NCI-H146 (cell line): ENCODE results near the gene PRELID2.
A peak's percentile ranks its signal among the peaks of the same experiment; 100 is the strongest.
"Not testable (repeated sequence)": the region's sequence is repeated elsewhere in the genome, so short reads cannot be mapped to it uniquely, and the experiment has no call there.

ENCODE experiments used
- DNase-seq: peaks from one replicate; lab custom pipeline; 2025; lab: John Stamatoyannopoulos, UW

PRELID2 gene

GRCh38 chr5:145834917-145835847, at the start of gene PRELID2:
TSS of gene PRELID2 (minus strand) at chr5:145835342. CDS start at chr5:145835251, 91 bp downstream.
- DNase-seq: peak; percentile 31

DNA sequence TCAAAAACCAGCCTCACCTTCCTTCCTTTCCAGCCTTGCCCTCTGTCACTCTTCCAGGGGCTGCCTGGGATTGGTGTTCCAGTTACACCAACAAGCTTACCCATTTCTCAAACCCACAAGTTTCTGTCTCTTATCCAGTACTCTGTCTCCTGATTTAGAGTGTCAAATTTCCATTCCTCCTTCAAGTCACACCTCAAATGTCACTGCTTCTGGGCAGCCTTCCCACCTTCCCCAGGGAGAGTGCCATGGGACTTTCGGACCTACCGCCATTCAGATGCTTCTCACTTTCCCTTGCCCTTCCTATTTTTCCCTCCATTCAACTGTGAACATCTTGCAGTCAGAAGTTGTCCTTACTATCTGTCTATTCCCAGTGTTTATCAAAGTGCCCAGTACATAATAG, 39.6 kb upstream of the PRELID2 start:
- DNase-seq: no peak

- DNase-seq: no peak
Observed at GRCh38 chr5:145872914-145873313, 37.8 kb upstream of the PRELID2 start, which contains the start of gene GRXCR2. TSS of gene GRXCR2 (minus strand) at chr5:145873014. CDS start at chr5:145872968, 46 bp downstream.

- DNase-seq: no peak
Observed at GRCh38 chr5:145872486-145872885, 37.3 kb upstream of the PRELID2 start.

- DNase-seq: no peak
Observed at GRCh38 chr5:145869753-145870152, 34.6 kb upstream of the PRELID2 start.

DNA sequence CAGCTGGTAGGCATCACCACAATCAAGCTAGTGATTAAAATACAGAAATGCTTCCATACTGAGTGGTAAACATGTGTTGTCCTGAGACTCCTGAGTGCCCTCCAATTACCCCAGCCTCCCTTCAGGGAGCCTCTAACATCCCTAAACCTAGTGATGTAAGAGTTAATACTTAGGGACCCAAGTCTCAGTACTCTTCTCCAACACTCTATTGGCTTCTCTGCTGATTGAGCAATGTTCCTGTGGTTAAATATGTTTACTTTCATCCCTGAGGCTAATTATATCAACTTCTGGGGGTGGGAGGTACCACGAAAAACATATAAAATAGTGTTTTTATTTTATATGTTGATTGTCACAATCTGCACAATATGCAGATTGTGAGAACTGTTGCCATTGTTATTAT, 32.7 kb upstream of the PRELID2 start:
- DNase-seq: no peak

DNA sequence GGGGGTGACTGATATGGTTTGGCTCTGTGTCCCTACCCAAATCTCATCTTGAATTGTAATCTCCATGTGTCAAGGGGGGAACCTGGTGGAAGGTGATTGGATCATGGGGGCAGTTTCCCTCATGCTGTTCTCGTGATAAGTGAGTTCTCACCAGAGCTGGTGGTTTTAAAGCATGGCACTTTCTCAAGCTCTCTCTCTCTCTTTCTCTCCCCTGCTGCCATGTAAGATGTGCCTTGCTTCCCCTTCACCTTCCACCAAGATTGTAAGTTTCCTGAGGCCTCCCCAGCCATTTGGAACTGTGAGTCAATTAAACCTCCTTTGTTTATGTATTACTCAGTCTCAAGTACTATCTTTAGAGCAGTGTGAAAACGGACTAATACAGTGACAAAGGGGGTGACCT, 29.3 kb upstream of the PRELID2 start:
- DNase-seq: not testable (repeated sequence)

DNA sequence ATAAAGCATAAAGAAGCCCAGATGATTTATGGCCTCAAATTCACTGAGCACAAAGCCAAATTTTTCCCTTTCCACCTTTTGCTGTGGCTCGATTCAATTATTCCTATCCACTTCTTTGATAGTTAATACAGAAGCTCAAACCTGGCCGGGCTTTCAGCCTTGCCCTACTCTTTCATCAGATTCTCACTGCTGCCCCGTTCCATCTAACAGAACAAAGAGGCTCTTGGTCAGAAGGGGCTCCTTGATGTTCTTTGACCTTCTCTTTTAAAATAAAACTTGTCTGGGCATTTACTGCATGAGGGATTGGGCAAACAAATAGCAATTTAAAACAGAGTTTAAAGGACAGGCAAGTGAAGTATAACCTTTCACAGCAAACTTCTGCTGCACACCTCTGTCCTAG, 27.9 kb upstream of the PRELID2 start:
- DNase-seq: no peak

DNA sequence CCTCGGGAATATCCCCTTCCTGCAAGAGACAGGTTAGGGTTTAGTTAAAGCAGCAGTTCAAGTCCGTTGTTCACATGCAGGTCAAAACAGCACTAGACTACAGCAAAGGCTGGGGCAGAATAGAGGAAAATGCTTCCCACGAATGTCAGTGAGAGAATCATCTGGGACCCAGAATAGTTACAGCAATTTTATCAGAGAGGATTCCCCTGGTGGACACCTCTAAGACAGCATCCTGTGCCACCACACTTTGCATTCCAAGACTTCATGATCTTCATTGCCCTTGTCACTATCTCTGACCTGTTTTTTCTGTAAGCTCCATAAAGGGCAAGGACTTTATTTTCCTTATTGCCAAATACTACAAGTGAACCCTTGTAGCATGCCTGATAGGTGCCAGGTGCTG, 24.8 kb upstream of the PRELID2 start:
- DNase-seq: no peak

GRCh38 chr5:145859453-145859852, 24.3 kb upstream of the PRELID2 start:
- no peak for DNase-seq

DNA sequence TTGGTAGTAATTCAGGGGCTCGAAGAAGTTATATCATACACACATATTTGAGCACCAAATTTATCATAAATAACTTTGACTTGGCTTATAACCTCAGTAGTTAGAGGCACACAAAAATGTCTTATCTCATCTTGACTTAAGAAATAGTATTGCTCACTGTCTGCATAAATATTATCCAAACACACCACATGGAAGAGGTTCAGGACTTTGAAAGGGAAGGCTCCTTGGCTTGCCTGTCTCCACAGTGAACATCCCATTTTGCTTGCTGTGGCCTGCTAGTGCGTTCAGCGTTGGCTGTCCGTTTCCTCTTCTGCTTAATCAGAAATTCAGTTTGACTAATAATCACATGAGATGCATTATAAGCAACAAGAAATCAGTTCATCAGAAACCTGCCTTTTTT, 23.8 kb upstream of the PRELID2 start:
- no peak for DNase-seq

DNA sequence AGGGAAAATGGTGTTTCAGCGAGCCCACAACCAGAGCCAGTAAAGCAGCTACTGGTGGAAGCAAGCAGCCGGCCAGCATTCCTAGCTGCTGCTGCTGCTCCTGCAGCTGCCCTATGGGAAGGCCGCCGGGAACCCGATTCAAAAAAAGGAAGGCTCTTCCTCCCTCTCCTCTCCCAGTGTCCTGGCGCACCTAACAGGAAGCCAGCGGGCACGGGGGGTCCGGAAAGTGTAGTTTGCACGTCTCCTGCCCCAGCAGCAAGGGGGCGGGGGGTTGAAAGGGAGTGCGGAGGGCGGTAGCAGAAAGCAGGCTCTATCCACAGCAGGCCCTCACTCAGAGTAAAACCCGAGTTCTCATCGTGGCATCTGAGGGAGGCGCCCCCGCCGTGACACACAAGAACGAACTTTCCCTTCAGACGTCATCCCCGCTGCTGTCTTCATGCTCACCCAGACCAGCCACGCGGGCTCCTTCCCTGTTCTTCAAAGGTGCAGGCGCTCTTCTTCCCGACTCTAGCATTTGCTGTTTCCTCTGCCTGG, 21.2 kb upstream of the PRELID2 start:
- DNase-seq: no peak

DNA sequence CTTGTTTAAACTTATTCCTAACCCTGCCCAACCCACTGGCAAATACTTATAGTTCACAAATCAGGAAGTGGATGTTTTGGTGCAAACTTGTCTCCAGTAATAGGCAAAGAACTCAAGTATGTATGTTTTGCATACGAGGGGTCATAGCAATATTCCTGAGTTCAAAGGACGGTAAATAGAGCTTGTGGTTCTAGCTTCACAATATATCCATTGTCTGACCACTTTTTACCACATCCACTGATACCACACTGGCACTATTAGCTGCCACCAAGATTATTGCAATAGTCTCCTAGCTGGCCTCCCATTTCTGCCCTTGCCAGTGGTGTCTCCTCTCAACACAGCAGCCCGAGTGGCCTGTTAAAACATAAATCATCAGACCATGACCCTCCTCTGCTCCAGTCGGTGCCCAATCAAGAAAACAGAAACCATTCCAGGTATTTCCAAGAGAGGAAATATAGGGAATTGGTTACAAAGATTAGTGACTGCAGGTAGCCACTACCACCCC, 20.7 kb upstream of the PRELID2 start:
- DNase-seq: no peak

- no peak for DNase-seq
Observed at GRCh38 chr5:145854651-145855258, 19.6 kb upstream of the PRELID2 start.

DNA sequence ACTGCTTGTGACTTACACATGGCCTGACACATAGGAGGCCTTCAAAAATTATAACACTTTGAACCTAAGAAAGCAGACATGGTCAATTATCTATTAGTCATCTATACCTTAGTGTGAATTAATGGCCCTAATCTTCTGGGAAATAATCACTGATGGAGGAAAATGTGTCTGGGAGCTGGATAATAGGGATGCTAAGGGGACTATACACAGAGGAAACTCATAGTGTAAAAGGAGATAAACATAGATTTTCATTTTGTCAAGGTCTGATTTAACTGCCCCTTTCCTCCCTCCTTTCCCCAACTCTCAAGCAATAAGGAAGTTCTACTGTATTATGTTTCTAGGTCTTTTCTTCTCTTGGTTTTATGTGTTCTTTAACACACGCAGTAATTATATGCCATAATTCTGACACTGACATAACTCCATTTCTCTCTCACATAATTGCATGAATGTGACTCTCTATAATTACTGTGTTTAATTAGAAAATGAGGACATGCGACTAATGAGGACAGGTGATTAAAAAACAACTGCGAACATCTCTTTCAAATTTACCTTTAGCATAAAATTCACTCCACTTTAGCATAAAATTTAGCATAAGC, 18.7 kb upstream of the PRELID2 start:
- no peak for DNase-seq

GRCh38 chr5:145852990-145853389, 17.8 kb upstream of the PRELID2 start:
- DNase-seq: no peak

GRCh38 chr5:145848854-145849253, 13.7 kb upstream of the PRELID2 start:
- no peak for DNase-seq

GRCh38 chr5:145847499-145848497, 12.7 kb upstream of the PRELID2 start:
- no peak for DNase-seq

GRCh38 chr5:145846081-145846480, 10.9 kb upstream of the PRELID2 start:
- no peak for DNase-seq

DNA sequence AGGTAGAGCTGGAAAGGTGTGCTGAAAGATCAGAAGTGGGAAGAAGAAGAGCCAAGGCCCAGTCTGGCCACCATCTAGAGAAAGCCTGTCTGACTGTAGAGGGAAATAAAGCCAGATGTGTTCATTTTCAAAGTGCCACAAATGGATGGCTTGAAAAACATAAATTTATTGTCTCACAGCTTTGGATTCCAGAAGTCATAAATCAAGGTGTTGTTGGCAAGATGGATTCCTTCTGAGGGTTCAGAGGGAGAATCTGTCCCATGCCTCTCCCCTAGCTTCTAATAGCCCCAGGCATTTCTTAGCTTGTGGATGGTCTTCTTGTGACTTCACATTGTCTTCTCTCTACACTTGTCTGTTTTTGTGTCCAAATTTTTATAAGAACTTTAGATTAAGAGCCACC, 6.2 kb upstream of the PRELID2 start:
- no peak for DNase-seq

DNA sequence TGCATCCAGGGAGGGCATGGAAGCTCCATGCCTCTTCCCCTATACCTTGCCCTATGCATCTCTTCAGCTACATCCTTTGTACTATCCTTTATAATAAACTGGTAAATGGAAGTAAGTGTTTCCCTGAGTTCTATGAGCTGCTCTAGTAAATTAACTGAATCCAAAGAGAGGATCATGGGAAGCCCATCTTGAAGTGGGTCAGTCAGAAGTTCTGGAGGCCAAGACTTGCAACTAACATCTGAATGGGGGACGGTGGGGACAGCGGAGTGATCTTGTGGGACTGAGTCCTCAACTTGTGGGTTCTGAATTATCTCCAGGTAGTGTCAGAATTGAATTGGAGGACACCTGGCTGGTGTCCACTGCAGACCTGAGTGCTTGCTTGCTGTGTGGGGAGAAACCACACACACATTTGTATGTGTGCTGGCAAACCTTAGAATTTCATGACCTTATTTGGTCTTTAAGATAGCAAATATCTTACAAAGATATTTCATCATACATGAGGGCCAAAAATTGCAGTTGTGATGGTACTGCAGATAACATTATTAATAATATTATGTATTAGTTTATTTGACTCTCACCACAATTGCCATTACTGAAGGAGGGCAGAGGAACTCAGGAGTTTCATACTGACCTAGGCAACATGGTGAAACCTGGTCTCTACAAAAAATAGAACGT, 5.5 kb upstream of the PRELID2 start:
- no peak for DNase-seq
